Stimulated activated CD4-positive, alpha-beta T cell treated with anti-CD3 and anti-CD28 coated beads, TNF-alpha, amount 100 ng/mL, for 1 hour (primary cell): Measurements from ENCODE around the gene MTUS2.

Experiments used
- DNase-seq, 3 donors: peaks; one replicate each; pipeline ENCODE4 v3.0.0-alpha.2; 2020; ENCODE audit warnings: low read depth in 3 of 3, low spot score in 1 of 3

MTUS2 gene

DNA sequence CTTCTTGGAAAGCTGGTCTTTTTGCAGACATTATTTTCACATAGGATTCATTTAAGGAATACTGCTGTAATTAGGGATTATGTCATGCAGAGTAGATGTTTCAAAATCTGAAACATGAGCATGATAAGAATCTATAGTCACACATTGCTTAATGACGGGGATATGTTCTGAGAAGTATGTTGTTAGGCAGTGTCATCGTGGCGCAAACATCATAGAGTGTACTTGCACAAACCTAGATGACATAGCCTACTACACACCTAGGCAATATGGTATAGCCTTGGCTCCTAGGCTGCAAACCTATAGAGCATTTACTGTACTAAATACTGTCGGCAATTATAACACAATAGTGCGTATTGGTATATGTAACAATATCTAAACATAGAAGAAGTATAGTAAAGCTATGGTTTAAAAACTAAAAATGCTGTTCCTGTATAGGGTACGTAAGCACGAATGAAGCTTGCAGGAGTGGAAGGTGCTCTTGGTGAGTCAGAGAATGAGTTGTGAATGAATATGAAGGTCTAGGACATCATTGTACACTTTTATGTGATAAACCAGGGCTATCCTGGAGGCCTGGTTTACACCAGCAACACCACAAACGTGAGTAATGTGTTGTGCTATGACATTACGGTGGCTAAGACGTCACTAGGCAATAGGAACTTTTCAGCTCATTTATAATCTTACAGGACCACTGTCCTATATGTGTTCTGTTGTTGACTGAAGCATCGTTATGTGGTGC lies 283.1 kb downstream of the MTUS2 start:
- no peak for DNase-seq

DNA sequence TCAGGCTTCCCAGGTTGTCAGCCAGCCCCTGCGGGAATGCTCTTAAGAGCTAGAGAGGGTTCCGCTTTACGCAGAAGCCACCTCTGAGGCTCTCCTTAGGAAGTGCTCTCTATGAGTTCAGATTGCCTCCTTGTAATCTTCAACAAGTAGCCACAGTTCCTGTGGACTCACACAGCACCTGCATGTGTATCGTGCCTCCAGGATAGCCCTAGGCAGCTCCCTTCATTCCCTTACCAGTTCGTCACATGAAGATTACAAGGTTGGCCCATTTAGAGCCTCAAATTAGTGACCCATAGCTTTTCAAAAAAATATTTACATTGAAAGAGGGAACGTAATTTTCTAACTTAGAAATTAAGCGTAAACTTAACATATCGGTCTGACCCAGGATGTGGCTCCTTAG lies 284.3 kb downstream of the MTUS2 start:
- DNase-seq = no peak

DNA sequence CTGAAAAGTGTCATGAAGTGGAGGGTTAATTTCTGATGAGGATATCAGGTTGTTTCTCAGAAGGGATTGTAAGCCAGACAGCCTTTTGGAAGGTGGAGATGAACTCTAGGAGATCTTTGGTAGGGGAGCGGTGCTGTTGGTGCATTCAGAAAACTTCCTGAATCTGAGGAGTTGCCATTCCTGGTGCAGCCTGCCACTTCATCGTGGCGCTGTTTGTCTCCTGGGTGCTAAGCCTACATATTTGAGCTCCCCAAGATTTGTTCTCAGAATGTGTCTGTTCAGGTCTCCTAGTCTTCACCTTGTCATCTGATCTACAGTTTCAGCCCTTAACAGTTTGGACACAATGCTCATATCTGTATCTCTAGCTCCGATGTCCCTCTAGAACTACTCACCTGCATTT lies 285.6 kb downstream of the MTUS2 start:
- DNase-seq = no peak

DNA sequence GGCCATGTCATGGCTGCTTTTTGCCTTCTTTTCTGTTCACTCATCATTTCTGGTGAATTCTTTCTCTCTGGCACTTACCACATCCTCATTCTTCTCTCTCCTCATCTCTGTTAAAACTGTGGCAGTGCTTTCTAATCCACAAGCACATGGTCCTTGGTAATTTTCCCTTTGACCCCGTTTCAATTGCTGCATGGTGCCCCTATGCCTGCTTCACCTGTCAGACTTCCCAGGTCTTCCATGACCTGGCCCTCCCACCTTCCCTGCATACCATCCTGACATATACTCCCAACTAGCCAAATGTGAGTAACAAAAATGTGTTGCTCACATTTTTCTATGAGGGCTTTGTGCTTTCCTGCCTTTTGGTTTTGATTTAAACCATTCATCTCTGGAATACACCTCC lies 286.5 kb downstream of the MTUS2 start:
- DNase-seq = no peak

DNA sequence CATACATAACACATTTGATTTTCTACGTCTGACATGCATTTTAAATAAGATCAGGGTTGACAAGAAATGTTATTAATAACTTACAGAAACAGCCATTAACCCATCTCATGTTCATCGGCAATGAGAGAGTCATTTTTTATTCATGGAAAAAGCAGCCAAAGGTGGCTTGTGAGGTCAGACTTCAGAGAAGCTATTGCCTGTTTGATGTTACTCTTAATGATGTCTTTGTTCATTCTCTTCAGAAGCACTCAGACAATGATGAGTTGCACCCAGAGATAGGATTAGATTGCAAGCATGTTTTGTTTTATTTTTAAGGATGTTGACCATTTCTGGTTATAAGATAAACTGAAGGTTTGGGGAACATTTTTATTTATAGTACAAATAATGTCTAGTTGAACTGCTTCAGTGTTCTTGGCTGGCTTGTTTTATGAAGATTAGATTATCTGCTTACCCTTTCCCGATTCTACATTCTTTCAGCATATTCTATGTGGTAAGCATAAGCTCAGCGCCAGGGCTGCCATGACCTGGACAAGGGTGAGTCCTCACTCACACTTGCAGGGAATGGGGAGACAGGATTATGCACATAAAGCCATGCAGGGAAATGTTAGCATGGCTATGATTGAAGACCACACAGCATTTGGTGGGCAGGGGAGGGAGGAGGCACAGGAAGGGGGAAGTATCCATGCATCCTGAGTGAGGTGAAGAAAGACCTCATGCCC lies 288.1 kb downstream of the MTUS2 start:
- DNase-seq = no peak

DNA sequence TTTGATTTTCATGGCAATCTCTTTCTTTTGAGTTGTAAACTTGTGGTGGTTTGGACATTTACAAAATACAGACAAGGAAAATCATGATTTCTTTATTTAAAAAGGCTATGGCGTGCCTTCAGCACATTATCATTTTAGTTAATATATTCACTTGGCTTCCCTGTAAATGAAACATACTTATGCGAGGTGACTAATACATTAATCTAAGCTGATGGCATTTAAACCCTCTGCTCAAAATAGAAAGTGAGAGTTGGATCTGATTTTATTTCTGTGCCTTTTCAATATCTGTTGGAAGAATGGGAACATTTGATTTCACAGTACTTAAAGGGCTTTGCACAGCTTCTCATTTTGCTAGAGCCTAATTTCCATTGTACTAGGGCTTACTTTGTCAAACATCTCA lies 289.8 kb downstream of the MTUS2 start:
- no peak for DNase-seq

DNA sequence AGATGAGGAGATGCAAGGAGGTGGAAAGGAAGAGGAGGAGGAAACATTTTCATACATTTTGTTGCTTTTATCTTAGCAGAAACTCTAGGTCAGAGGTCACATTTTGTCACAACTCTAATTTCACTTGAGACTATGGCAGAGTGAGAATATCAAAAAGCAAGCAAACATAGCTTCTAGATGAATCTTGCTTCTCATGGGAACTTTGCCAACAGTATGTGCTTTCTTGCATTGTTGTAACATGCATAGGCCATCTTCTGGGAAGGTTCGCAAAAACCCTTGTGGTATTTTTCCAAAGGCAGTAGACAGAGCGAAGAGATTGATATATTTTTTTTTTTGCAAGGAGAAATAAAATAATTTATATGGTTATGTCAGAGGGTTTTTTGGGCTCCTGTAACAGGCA lies 291.3 kb downstream of the MTUS2 start:
- no peak for DNase-seq

DNA sequence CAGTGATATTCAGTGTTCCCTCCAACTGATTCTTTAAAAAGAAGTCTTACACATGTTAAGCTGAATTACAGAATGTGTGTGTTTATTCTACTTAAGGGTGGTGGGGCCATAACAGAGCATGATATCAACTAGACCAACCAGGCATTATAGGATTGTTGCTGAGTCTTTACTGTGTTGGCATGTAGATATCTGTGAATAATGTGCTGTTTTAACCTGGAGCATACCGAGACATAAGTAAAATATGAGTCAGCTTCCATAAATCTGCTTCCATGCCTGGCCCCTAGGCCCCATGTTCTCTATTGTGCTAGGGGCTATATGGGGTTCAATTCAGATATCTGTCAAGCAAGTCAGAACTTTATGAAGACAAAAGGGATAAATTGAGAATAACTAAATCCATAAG lies 295.7 kb downstream of the MTUS2 start:
- no peak for DNase-seq

DNA sequence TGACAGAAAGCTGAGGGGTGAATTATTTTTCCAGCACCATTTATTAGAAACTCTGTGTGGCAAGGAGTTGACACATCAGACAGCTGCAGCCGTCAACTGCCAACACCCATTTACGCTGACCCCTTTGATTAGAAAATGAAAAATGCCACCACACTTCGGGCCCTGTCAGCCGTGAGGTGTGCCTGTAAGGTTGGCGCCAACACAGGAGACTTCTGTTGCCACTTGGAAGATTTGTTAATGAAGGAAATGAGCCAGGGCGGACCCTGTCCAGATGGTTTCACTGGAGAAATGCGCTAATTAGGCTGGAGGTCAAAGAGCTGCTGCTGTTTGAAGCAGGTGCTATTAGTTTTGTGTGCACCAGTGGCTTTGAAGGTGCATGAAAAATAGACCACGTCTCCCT lies 297.5 kb downstream of the MTUS2 start:
- no peak for DNase-seq

DNA sequence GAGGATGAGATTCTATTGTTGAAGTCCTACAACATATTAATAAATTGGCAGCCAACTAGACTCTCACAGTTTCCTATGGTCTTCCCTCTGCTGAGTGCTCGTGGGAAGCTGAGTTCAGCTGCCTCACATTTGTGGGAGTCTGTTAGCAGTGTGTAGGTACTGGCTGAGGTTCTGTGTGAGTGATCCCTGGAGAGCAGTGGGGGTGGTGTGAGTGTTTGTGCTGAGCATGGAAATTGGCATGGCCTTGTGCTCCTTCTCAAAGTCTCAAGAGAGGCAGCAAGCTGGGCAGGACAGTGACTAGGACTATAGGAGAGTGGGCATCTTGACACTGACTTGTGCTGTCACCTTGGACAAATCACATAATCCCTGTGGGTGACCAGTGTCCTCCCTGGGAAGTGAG lies 298.3 kb downstream of the MTUS2 start:
- no peak for DNase-seq

DNA sequence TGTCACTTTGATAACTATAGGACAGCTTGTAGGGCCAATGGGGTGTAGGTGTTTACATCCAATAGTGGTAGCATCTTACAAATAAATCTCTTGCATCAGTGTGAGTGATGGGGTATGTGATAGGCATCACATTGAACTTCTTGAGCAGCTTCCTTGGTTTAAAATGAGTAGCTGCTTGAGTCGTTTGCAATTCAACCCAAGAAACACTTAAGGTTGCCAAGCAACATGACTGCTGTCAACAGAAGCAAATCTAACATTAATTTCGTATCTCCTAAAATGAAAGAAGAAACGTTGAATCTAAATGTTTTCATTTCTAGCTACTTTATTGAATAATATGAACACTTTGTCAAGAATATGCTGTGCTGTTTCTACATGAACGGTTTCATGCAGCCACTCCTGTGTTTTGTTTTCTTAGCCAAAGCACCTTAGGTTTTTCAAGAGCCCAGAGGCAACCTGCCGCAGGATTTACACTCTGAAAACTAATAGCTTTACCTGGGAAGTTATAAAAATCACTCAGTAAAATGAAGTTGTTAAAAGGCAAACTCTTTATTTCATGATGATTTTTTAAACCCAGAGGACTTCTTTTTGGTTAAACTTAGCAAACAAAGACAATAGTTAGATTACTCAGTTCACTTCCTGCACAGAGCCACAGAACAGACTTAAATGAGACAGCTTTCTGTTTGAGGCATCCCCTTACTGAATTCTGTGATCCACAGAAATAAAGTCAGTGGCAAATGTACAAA lies 305.2 kb downstream of the MTUS2 start:
- no peak for DNase-seq

DNA sequence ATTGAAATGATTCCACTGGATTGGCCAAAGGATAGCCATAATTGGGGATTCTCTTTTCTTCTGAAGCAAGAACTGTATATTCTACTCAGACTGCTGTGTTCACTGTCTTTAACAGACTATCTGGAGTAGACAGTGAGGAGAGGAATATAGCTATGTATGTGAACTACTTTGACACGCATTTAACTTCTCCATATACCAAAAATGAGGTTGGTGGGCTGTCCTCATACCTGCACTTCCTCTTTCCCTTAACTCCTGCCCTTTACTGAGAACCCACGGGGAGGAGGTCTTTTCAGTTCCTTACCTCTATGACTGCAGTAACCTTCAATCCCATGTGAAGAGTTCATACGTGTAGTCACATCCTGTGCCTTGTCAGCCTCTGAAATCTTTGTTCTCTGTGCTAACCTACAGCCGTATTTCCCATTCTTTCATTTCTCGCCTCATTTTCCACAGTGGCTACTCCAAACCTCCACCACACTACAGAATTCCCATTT lies 305.8 kb downstream of the MTUS2 start:
- no peak for DNase-seq

DNA sequence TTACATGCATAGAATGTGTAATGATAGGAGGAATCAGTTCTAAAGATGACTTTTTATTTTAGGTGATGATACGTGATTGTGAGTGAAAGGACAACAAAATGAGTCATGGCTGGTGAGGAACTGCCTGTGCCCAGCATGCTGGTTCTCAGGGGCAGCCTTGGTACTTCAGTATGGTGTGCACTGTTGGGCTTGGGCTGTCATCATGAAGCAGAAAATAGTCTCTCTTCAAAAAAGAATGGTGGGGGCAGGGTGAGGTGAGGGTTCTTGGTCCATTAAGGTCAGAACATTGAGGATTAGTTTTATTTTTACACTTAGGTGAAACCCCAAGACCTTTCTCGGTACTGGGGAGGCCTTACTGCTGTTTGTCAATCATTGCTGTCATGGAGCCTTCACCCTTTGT lies 309.5 kb downstream of the MTUS2 start:
- no peak for DNase-seq

DNA sequence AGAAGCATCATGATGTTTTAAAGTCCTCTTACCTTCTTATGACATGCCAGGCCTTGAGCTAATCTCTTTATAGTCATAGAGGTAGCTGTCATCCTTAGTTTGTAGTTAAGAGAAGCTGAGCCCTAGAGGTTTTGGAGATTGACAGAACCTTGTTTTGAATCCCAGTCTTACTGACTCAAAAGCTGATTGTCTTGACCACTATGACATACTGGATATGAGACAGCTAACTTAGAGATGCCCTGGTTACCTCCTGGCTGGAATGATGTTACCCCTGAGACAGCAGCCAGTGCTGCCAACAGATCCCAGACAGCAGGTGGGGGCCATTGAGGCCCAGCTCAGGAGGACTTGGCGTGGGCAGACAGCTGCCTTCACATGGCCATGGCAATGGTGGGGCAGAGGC lies 311.0 kb downstream of the MTUS2 start:
- no peak for DNase-seq

DNA sequence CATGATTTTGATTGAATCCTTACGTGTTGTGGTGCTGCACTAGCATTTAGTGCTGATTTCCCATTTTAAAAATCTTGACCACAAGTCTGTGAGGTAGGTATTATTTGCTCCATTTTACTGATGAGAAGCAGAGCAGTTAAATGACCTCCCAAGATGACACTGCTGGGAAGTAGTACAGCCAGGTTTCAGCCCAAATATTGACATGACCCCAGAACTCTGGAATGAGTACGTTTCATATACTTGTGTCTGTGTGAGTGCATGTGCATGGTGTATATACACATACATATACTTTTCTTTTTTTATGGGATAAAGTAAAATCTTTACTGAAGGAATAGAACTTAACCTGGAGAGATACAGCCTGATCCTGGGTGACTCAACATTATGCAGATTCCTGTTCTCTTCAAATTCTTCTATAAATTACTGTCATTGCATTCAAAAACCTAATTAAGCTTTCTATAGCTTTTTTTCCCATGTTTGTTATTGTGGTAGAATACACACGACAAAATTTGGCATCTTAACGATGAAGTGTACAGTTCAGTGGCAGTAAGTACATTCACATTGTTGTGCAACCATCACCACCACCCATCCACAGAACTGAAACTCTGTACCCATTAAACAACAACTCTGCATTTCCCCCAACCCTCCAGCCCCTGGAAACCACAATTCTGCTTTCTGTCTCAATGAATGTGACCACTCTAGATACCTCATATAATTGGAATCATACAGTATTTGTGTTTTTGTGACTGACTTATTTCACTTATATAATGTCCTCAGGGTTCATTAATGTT lies 311.9 kb downstream of the MTUS2 start:
- DNase-seq = no peak

DNA sequence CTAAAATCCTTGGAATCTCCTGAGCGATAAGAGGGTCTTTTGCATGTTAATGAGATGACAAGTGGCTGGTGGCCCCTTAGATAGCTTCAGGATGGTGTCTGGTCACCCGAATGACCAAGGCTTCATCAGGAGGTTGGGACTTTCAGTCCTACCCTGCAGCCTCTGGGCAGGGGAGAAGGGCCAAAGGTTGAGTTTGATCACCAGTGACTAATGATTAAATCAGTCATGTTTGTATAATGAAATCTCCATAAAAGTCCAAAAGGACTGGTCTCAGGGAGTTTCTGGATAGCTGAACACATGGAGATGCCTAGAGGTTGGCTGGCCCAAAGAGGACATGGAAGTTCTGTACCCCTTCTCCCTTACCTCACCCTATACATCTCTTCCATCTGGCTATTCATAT lies 316.2 kb downstream of the MTUS2 start:
- DNase-seq = no peak

DNA sequence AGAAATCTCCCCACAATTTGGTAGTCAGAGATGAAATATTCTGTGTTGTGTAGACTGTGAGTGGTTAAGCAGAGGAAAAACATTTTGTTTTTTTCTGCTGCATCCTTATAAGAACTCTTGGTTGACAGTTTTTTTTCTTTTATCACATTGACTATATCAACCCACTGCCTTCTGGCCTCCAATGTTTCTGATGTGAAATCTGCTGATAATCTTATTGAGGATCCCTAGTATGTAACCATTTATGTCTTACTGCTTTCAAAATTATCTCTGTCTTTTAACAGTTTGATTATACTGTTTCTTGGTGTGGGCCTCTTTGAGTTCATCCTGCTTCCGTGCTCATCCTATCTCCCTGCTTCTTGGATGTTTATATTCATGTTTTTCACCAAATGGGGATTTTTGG lies 316.9 kb downstream of the MTUS2 start:
- no peak for DNase-seq

DNA sequence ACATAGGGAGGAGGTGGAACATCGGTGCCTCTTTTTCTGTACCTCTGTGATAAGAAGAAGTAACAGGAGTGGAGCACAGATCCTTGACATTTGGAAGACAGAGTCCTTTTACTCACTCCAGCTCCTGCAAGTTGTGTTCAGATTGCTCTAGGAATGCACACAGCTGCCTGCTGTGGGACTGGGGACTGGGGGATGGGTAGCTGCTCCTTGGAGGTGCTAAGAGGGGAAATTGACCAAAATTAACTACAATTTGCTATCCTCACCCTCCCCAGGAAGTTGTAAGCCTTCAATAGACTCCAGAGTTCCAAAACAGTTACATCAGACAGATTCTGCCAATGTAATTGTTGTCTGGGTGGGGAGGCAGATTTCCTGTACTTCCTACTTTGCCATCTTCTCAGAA lies 317.9 kb downstream of the MTUS2 start:
- DNase-seq = no peak

DNA sequence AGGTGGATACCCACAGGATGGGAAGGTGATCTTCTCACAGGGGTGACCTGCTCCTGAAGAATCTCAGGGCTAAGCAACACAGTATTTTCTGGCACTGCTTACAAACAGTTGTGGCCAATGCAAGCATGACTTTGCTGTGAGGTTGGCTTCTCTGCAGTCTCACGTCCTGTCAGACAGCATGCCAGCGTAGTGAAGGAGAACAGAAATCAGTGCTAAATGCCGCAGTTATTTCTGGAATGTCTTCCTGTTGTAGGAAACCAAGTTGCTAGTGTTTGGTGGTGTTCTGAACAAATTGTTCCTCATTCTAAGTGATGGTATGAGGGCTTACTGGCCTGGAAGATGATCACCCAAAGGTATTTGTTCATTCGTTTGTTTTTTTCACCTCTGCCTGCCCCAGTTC lies 320.1 kb downstream of the MTUS2 start:
- DNase-seq = no peak

DNA sequence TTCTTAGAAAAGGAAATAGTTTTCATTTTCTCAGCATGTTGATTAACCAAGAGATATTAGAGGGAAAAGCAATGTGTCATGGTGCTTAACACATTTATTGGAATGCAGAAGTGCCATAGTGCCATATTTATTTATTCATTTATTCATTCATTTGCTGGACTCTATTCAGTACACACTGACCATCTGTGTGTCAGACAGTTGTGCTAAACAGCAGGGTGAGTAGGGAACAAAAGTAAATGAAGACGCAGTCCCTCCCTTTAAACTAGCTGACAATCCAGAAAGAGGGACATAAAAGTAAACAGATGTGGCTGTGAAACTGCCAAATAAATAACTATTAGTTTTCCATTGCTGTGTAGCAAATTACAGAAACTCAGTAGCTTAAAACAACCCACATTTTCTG lies 323.7 kb downstream of the MTUS2 start:
- no peak for DNase-seq

DNA sequence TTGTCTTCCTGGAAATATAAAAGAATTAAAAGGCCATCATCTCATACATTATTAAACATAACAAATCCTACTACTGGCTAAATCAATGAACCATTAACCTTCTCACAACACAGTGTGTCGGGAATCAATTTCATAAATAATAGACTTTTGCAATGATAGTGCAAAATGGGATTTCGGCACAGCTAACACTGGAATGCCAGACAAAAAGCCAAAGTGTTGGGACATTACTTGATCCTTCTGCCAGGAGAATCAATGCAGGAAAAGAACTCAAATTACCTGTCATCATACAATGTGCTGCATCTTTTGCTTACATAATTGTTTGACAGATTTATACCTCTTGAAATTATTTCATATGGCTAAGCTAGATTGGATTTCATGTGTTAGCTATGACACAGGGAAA lies 334.3 kb downstream of the MTUS2 start:
- DNase-seq = no peak
